NOMO-1 treated with DMSO at 0.1 percent for 48 hours (cell line): ENCODE results near the gene PTK7.
A peak's percentile ranks its signal among the peaks of the same experiment; 100 is the strongest.

Experiments
- DNase-seq: peaks from one replicate; lab custom pipeline; 2025; ENCODE audit not compliant: unreplicated experiment; lab: John Stamatoyannopoulos, UW

PTK7 gene

DNA sequence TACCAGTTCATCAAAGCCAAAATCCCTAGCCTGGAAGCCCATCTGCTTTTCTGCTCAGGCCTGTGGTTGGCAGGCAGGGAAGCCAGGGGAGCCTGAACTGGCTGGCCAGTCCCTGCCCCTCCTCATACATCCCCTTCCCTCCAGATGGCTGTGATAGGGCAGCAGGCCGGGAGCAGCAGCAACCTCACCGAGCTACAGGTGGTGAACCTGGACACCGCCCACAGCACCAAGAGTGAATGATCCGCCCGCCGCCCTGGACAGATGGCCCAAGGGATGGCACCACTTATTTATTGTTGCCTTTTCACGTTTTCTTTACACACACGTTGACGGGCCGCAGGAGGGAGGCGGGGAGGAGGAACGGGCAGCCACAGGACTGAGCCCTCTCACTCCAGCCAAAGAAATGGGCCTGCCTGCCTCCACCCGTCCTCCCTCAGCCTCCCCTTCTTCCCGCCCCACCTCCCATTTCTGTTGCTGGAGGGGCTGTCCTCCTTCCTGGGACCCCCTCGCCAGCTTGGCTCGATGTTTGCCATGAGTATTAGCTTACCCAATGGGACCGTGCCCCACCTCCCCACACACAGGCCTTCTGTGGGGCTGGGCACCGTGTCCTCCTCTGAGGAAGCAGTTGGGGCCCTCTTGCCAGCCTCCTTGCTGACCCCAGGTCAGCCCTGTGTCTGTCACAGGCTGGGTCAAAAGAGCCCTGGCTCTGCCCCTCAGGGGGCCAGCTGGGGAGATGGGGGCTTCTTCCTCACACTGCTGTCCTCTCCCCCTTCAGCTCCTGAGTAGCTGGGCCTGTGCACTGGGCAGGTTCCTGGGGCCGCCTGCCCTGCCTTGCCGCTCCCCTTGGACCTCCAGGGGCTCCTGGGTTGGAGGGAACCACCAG lies 103.1 kb downstream of the PTK7 start:
- no peak for DNase-seq

DNA sequence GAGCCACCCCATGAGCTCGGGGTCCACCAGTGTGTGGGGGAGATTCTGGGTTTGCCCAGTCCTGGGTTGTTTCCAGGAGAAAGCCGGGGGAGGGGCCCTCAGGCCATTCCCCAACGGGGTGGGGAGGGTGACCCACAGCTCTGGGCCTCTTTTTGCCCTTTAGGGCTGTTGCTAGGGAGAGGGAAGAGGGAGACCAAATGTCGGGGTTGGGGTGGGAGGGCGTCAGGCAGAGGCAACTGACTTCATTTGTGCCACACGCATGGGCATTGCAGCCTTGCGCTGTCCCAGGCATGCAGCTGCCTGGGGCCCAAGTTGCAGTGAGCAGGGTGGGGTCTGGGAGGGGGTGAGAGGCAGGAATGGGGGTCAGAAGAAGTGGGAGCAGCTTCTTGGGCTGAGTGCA lies 103.9 kb downstream of the PTK7 start:
- DNase-seq, result no peak

DNA sequence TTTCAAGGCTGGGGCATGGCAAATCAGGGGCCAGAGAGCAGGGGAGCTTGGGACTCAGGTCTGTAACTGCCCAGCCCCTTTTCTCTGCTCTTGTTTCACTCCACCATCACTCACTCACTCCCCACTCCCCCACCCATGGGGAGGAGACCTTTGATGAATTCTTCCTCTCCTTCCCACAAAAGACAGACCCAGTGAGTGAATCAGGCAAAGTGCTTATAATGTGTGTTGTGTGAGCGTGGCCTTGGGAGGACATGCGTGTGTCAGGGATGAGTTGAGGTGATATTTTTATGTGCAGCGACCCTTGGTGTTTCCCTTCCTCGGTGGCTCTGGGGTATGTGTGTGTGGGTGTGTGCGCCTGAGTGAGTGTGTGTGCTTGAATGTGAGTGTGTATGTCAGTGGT lies 104.9 kb downstream of the PTK7 start:
- DNase-seq, result no peak

DNA sequence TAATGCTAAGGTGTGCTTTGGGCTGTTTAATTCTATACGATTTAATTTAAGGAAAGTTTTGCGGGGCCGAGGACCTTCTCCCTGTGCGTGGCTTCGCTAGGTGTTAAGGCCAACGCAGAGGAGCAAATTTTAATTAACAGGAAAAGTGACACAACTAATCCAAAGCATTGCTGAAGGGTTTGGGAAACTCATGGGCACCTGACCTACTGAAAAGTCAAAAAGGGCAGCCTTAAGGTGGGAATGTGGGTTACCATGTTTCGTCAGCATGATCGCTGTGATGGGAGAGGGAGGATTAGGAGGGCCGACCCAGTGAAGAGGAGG lies 105.5 kb downstream of the PTK7 start:
- DNase-seq, result no peak

DNA sequence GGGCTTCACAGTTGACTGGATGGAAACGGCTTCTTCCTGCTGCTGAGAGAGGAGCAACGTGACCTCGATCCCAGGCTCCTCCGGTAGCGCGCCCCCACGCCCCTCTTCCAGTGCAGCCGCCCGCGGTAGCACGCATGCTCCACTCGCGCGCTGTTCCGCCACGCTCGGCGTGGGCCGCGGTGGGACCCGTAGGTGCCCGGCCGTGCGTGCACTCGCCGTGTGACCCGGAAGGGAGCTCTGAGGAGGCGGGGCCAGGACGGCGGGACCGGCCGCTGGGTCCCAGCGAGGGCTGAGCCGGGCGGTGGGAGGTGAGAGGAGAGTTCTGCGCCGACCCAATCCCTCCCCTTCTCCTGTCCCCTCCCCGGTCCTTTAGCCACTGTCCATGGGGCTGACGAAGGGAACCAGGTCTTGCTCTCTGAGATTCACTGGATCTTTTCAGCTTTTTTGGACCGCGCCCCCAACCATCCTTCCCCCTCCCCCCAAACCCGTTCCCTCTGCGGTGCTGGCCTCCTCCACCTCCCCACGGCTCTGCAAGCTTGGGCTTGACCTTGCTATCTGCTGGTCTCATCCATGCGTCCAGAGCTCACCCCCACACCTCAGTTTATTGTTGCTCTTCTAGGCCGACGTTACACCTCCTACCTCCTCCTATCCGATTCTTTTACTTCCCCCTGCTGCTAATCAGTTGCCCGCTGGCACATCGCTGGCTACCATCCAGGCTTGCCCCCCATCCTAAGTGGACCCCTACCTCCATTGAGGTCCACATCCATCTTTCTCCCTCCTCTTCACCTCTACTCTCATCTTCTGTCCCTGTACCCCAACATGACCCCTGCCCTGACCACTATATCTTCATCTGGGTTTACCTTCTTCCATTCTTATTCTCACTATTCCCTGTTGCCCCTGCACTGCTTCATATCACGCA lies 106.1 kb downstream of the PTK7 start, which contains the start of gene CUL9:
TSS of gene CUL9 (plus strand) at position 255 of the 919 bp plus-strand sequence. CDS start 2,115 bp downstream, outside the sequence.
- DNase-seq, result peak; percentile 68

DNA sequence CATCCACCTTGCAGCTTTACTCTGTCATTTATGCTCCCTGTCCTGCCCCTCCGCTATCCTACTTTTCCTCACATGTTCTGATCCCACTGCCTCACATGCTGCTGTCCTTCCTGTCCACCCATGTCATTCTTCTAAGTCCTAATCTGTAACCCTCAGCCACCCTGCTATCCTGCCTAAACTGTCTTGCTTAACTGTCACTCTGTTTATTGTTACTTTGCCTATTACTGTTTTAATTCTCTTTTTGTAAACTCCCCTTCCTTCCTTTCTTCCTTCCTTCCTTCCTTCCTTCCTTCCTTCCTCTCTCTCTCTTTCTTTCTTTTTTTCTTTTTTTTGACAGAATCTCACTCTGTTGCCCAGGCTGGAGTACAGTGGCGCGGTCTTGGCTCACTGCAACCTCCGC lies 107.3 kb downstream of the PTK7 start:
- no peak for DNase-seq

DNA sequence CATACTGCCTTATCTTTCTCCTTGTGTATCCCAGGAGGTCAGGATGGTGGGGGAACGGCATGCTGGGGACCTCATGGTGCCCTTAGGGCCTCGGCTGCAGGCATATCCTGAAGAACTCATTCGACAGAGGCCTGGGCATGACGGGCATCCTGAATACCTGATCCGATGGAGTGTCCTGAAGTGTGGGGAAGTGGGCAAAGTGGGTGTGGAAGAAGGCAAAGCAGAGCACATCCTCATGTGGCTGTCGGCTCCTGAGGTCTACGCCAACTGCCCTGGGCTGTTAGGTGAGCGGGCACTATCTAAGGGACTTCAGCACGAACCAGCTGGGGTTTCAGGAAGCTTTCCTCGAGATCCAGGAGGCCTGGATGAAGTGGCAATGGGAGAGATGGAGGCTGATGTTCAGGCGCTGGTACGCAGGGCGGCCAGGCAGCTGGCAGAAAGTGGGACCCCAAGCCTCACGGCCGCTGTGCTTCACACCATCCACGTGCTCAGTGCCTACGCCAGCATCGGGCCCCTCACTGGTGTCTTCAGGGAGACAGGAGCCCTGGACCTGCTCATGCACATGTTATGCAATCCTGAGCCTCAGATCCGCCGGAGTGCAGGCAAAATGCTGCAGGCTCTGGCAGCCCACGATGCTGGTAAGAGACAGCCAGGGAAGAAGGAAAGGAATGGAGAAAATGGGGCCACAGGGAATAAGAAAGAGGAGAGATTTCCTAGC lies 108.3 kb downstream of the PTK7 start:
- no peak for DNase-seq

DNA sequence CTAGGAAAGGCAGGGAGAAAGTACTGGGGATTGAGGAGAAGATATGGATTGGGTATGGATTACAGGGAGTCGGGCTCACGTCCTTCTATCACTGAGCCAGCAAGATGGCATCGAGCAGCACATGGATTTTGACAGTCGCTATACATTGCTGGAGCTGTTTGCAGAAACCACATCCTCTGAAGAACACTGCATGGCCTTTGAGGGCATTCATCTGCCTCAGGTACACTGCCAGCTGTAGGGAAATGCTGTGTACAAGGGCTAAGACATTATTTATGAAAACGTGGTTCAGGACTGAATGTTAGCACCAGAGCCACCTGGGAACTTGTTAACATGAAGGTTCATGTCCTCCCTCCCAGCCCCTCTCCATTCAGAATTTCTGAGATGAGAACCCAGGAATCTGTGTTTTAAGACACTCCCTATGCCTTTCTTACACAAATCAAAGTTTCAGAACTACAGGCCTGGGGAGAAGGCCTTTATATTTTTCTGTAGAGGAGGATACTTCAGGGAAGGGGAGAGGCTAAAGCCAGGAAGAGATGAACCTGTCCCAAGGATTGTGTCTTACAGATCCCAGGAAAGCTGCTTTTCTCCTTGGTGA lies 109.4 kb downstream of the PTK7 start:
- no peak for DNase-seq

DNA sequence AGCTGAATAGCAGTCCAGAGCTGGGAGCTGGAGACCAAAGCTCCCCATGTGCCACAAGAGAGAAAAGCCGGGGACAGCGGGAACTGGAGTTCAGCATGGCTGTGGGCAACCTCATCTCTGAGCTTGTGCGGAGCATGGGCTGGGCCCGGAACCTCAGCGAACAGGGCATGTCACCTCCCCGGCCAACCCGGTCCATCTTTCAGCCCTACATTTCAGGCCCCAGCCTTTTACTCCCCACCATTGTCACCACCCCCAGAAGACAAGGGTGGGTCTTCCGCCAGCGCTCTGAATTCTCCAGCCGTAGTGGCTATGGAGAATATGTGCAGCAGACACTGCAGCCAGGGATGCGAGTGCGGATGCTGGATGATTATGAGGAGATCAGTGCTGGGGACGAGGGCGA lies 109.9 kb downstream of the PTK7 start:
- no peak for DNase-seq

DNA sequence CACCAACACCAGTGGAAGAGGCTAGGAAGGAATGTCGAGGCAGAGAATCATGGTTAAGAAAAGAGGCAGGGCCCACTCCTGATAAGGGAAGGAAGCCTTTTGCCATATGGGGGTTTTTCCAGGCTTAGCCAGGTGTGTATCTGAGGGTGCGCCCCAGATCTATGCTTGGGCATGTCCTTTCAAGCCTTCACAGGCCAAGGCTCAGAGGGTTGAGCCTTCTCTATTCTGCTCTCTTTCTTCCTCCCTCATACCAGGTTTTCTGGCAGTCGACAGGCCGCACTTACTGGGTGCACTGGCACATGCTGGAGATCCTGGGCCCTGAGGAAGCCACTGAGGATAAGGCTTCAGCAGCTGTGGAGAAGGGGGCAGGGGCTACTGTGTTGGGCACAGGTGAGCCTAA lies 110.6 kb downstream of the PTK7 start:
- DNase-seq, result no peak

DNA sequence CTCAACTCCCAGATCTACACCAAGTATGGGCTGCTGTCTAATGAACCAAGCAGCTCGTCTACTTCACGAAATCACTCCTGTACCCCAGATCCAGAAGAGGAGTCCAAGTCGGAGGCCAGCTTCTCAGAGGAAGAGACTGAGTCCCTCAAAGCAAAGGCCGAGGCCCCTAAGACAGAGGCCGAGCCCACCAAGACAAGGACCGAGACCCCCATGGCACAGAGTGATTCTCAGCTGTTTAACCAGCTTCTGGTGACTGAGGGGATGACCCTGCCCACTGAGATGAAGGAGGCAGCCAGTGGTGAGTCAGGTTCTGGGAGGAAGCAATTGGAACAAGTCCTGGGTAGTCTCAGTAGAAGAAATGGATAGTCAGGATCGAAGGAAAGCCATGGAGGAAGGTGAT lies 111.7 kb downstream of the PTK7 start:
- no peak for DNase-seq

DNA sequence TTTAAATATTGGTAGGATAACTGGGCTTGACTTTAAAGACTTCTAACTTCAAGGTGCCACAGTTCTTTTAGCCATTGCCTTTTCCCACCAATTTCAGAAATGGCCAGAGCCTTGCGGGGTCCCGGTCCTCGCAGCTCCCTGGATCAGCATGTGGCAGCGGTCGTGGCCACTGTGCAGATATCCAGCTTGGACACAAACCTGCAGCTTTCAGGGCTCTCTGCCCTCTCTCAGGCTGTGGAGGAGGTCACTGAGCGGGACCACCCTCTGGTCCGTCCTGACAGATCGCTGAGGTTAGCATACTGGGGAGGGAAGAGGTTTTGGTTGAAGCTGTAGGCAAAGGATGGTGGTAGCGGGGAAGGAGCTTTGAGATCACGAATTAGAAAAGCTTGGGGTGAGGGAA lies 112.3 kb downstream of the PTK7 start:
- DNase-seq, result no peak

DNA sequence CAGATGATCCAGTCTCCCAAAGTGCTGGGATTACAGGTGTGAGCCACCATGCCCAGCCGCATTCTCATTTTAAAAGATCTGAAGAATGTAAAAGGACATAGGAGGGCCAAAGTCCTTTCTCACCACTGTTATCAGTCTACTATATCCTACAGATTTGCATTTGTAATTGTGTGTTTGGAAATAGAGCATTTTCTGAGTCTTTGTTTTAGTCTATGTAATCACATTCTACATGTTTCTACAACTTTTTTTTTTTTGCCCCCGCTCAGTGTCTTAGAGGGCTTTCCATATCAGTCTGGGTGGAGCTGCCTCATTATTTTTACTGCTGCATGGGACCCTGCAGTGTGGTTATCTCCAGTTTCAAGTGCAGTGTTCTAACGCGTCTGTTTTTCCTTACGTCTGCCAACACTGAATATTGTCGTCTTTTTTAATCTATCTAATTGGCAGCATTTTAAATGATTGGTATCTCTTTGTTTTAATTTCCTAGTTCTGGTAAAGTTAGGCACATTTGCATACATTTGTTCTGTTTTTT lies 113.7 kb downstream of the PTK7 start:
- no peak for DNase-seq

DNA sequence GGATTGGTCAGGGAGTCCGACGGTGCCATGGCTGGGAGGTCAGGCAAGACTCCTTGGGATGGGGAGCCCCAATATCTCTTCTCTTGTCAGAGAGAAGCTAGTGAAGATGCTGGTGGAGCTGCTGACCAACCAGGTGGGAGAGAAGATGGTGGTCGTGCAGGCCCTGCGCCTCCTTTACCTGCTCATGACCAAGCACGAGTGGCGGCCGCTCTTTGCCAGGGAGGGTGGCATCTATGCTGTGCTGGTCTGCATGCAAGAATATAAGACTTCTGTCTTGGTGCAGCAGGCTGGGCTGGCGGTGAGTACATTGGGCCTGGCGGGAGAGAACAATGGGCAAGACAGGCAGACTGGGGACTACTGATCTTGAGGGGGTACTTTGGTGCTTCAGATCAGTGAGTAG lies 116.8 kb downstream of the PTK7 start:
- DNase-seq, result no peak

DNA sequence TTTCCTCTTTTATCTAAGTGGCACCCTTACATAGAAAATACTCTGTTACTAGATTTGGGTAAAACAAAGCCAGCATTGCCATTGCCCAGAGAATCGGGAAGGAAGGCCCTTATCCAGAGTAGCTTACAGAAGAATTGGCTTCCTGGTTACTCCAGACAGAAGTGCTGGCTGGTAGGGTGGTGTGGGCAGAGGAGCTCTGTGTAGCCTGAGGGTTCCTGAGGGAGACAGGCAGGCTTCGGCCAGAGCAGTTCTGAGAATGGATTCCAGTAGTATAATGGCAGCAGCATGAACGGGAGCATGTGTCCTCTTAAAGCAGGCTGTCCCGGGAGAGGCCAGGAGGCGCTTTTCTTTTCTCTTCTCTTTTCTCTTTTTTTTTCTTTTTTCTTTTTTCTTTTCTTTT lies 117.8 kb downstream of the PTK7 start:
- no peak for DNase-seq

DNA sequence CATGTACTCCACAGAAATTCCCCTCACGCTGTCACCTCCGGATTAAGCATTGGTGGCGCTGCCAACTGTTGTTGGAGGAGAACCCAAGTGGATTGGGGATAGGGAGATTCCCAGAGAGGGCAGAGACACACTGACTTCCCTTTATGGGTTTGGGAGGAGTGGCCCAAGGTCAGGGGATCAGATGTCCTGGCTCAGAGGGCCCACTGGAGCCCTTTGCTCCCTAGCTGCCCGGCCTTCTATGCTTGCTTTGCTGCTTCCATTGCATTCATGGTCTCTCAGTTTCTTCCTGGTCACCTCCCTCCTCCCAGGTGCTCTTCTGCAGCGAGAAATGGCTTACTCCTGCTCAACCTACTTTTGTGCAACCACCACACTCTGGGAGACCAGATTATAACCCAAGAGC lies 120.2 kb downstream of the PTK7 start:
- DNase-seq, result no peak

DNA sequence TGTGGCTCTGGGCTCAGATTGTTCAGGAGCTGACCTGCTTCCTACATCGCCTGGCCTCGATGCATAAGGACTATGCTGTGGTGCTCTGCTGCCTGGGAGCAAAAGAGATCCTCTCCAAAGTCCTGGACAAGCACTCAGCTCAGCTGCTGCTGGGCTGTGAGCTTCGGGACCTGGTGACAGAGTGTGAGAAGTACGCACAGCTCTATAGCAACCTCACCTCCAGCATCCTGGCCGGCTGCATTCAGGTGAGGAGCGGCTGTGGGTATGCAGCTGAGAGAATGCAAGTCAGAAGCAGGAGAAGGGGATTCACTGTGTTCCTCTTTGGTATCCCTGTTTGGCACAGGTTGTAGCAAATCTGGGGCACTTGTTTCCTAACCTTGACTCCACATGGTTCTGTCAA lies 123.8 kb downstream of the PTK7 start:
- no peak for DNase-seq

DNA sequence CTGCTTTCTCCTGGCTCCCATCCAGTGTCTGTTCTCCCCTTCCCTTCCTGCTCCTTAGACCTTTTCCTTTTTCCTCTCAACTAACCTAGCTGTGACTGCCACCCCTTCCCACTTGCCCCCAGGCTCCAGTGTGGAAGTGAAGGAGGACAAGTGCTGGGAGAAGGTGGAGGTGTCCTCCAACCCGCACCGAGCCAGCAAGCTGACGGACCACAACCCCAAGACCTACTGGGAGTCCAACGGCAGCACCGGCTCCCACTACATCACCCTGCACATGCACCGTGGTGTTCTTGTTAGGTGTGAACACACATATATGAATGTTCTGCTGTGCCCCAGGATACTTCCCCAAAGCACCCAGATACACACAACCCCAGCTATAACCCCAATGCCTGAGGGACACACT lies 124.4 kb downstream of the PTK7 start:
- no peak for DNase-seq

DNA sequence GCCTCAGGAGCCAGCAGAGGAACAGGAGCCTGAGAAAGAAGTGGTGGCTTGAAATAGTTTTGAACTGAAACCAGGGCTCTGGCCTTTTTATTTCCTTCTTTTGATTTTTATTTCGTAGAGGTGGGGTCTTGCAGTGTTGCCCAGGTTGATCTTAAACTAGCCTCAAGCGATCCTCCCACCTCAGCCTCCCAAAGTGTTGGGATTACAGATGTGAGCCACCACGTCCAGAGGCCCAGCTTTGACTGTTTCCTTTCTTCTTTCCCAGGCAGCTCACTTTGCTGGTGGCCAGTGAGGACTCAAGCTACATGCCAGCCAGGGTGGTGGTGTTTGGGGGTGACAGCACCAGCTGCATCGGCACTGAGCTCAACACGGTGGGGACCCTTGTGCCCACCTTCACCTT lies 126.3 kb downstream of the PTK7 start:
- DNase-seq, result no peak

DNA sequence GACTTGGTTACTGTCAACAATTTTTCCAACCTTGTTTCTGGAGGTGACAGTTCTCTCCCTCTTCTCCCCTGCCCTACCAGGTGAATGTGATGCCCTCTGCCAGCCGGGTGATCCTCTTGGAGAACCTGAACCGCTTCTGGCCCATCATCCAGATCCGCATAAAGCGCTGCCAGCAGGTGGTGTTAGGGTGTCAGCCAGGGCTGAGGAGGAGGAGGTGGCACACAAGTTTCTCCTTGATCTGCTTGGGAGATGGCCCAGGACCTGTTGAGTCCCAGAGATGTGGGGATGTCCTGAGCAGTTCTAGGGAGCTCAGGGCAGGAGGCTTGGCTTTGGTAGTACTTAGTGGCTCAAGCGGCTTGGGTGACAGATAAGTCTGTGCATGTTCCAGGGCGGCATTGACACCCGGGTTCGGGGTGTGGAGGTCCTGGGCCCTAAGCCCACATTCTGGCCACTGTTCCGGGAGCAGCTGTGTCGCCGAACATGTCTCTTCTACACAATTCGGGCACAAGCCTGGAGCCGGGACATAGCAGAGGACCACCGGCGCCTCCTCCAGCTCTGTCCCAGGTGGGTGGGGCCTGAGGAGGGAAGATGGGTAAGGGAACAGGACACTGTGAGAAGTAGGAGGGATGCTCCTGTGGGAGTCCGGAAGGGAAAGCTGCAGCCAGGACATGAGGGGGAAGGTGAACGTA lies 127.1 kb downstream of the PTK7 start:
- DNase-seq, result no peak
